Activated T-helper 2 cell treated with anti-CD3 and anti-CD28 coated beads, Interferon-gamma antibody, Interleukin-2, Interleukin-4, amounts not matched to agents 10 μg/mL and 5 μg/mL and 100 μg/mL, durations not matched to agents 14 hours and 24 hours and 36 hours (primary cell): Measurements from ENCODE around the gene MAGI2. TPM values are rescaled to one million over a fixed set of nuclear protein-coding genes. Genes with fewer than 3 reads are reported as not detected.
"Not testable (repeated sequence)": the region's sequence is repeated elsewhere in the genome, so short reads cannot be mapped to it uniquely, and the experiment has no call there.

Source experiments
- DNase-seq: peaks from one replicate; pipeline ENCODE4 v3.0.0; 2021; ENCODE audit warnings: low spot score
- H3K27ac Mint-ChIP-seq: one replicate; pipeline ENCODE4 v1.8.0; 2021; ENCODE audit warnings: mixed read lengths
- H3K27me3 Mint-ChIP-seq: one replicate; pipeline ENCODE4 v1.8.0; 2021; ENCODE audit warnings: low read depth, mixed read lengths
- H3K36me3 Mint-ChIP-seq: one replicate; pipeline ENCODE4 v1.8.0; 2021; ENCODE audit warnings: low read depth, mixed read lengths
- H3K4me1 Mint-ChIP-seq: one replicate; pipeline ENCODE4 v1.8.0; 2021; ENCODE audit warnings: low read depth, mixed read lengths
- H3K4me3 Mint-ChIP-seq: one replicate; pipeline ENCODE4 v1.8.0; 2021; ENCODE audit warnings: low read depth, mild to moderate bottlenecking, moderate library complexity, mixed read lengths
- H3K9me3 Mint-ChIP-seq: one replicate; pipeline ENCODE4 v1.8.0; 2021; ENCODE audit warnings: mixed read lengths
- intact Hi-C: fragments of 100-400 bp; cut with micrococcal nuclease; formaldehyde crosslinking; loops from one replicate; pipeline ENCODE4 v1.15.1; 2023
- total RNA-seq: library from RNA; stranded (reverse); gene quantifications from 2 replicates; pipeline ENCODE4 v1.2.3, GENCODE V29; 2022

Gene MAGI2
- total RNA-seq, 1 donor from 2014 or later: 0.21 TPM

- Mint-ChIP-seq H3K9me3 (no peaks in the 10 kb centered on the region), H3K27ac (no peak overlapping the region), H3K4me3 (no peak overlapping the region), H3K36me3 (no peaks in the 10 kb centered on the region), H3K4me1 (no peaks in the 10 kb centered on the region), H3K27me3 (no peaks in the 10 kb centered on the region)
- intact Hi-C loops: no loop called here
- no peak for DNase-seq
Measured at GRCh38 chr7:79008786-79009185, 444.7 kb downstream of the MAGI2 start.

DNA sequence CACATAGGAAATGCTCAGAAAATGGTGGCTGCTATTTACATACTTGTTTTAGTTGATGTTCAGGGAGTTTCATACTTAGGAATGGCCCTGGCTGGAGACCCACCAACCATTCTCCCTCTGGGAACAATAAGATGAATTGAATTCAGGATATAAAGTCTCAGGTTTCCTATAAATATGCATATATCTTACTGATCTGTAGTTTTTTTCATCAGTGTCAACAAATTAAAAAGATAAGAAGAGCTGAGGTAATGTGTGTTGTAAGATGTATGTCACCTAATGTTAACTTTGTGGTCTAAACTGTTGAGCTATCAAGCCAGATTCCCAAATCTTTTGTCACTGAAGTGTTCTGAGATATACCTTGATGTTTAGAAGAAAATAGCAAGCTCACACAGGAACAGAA, 457.5 kb downstream of the MAGI2 start:
- no peaks in the 10 kb centered on the region for H3K36me3 Mint-ChIP-seq
- no peak overlapping the region for H3K27ac Mint-ChIP-seq
- H3K4me1 Mint-ChIP-seq: no peaks in the 10 kb centered on the region
- DNase-seq: no peak
- no peak overlapping the region for H3K4me3 Mint-ChIP-seq
- no peaks in the 10 kb centered on the region for H3K27me3 Mint-ChIP-seq
- intact Hi-C loops: no loop called here
- H3K9me3 Mint-ChIP-seq: peaks cover 10% of the 10 kb centered on the region

GRCh38 chr7:78993341-78993740, 460.1 kb downstream of the MAGI2 start:
- Mint-ChIP-seq H3K4me1 (no peaks in the 10 kb centered on the region), H3K27ac (no peak overlapping the region), H3K4me3 (no peak overlapping the region), H3K27me3 (no peaks in the 10 kb centered on the region), H3K9me3 (peaks cover 10% of the 10 kb centered on the region), H3K36me3 (no peaks in the 10 kb centered on the region)
- intact Hi-C loops: no loop called here
- no peak for DNase-seq

DNA sequence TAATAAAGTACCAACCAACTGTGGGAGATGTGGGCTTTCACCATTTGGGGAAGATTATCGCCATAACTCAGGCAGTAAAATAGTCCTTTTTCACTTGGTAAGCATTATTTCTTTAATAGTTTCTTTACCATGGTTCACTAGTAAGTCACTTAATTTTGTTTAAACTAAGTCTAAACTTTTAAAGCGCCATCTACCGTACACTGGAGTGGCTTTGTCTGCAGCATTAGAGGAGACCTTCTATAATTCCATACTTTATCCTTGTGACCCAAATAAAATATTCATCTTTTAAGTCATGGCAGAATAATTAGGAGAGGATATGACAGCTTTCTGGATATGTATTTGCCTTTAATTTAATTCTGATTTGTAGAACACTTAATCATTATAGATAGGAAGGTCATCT, 468.0 kb downstream of the MAGI2 start:
- Mint-ChIP-seq H3K9me3 (peaks cover 7% of the 10 kb centered on the region), H3K36me3 (no peaks in the 10 kb centered on the region), H3K4me1 (no peaks in the 10 kb centered on the region), H3K4me3 (no peak overlapping the region), H3K27ac (no peak overlapping the region), H3K27me3 (no peaks in the 10 kb centered on the region)
- intact Hi-C loops: no loop called here
- DNase-seq: no peak

GRCh38 chr7:78983483-78983882, 470.0 kb downstream of the MAGI2 start:
- peaks cover 7% of the 10 kb centered on the region for H3K9me3 Mint-ChIP-seq
- no peak for DNase-seq
- no peak overlapping the region for H3K27ac Mint-ChIP-seq
- no peaks in the 10 kb centered on the region for H3K4me1 Mint-ChIP-seq
- intact Hi-C loops: no loop called here
- H3K4me3 Mint-ChIP-seq: no peak overlapping the region
- H3K36me3 Mint-ChIP-seq: no peaks in the 10 kb centered on the region
- no peaks in the 10 kb centered on the region for H3K27me3 Mint-ChIP-seq

DNA sequence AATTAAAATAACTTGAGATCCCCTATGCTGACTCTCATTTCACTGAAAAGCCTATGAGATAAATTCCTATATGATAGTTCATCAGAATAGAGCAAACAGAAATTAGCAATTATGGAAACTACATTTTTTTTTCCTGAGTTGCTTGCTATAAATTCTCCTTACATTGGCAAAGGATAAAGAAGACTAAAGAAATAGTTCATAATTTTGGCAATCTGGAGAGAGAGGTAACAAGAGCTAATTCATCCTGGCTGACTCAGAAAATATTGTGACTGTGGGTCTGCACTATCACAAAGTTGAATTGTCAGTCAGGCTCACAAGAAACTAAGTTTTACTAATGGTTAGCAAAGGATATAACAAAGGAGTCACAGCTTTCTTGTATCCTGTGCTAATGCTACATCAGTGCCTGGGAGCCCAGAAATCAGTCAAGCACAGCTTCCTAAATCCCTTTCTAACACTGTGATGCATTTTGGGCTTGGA, 483.0 kb downstream of the MAGI2 start:
- no peak overlapping the region for H3K27ac Mint-ChIP-seq

DNA sequence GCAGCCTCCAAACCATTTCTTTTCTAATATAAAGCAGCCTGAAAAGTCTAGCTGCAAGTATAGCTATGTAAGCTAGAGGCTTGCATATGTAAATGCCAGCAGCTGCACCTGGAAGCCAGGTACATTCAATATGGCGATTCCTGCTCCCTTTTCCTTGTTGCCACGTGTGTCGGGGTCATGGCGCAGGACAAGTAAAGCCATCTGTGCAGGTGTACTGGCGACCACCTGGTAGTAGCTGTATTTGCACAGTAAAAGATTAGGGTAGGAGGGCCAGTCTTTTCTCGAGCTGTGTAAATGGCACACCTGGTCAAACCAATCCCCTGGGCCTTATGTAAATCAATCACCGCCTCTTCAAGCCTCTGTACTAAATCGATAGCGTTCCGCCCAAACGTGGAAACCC, 484.5 kb downstream of the MAGI2 start:
- H3K4me1 Mint-ChIP-seq: no peaks in the 10 kb centered on the region
- intact Hi-C loops: no loop called here
- no peaks in the 10 kb centered on the region for H3K27me3 Mint-ChIP-seq

More for the DNA sequence above, 483.0 kb downstream of the MAGI2 start:
- no peak overlapping the region for H3K4me3 Mint-ChIP-seq
- H3K36me3 Mint-ChIP-seq: no peaks in the 10 kb centered on the region
- peaks cover 4% of the 10 kb centered on the region for H3K9me3 Mint-ChIP-seq
- intact Hi-C loops: no loop called here
- DNase-seq: no peak
- no peaks in the 10 kb centered on the region for H3K4me1 Mint-ChIP-seq
- H3K27me3 Mint-ChIP-seq: no peaks in the 10 kb centered on the region

GRCh38 chr7:78967561-78967960, 485.9 kb downstream of the MAGI2 start:
- not testable (repeated sequence) for H3K36me3 Mint-ChIP-seq

More for the DNA sequence above, 484.5 kb downstream of the MAGI2 start:
- Mint-ChIP-seq H3K9me3 (peaks cover 4% of the 10 kb centered on the region), H3K36me3 (no peaks in the 10 kb centered on the region), H3K4me3 (no peak overlapping the region), H3K27ac (no peak overlapping the region)
- no peak for DNase-seq

DNA sequence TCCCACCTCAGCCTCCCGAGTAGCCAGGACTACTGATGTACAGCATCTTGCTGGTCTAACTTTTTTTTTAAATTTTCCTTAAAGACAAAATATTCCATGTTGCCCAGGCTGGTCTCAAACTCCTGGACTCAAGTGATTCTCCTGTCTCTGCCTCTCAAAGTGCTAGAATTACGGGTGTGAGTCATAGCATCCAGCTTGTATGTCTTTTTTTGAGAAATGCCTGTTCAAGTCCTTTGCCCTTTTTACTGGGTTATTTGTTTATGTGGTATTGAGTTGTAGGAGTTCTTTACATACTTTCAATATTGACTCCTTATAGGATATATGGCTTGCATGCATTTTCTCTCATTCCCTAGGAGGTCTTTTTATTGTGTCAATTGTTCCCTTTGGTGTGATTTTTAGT, 486.4 kb downstream of the MAGI2 start:
- peaks cover 4% of the 10 kb centered on the region for H3K9me3 Mint-ChIP-seq
- no peak overlapping the region for H3K4me3 Mint-ChIP-seq
- intact Hi-C loops: no loop called here
- no peak for DNase-seq
- H3K36me3 Mint-ChIP-seq: no peaks in the 10 kb centered on the region
- no peak overlapping the region for H3K27ac Mint-ChIP-seq
- H3K27me3 Mint-ChIP-seq: no peaks in the 10 kb centered on the region
- H3K4me1 Mint-ChIP-seq: no peaks in the 10 kb centered on the region

More at GRCh38 chr7:78967561-78967960, 485.9 kb downstream of the MAGI2 start:
- DNase-seq, H3K27me3 Mint-ChIP-seq, H3K9me3 Mint-ChIP-seq, intact Hi-C loops, H3K4me1 Mint-ChIP-seq, H3K4me3 Mint-ChIP-seq, H3K27ac Mint-ChIP-seq: not testable (repeated sequence)

GRCh38 chr7:78959477-78959876, 494.0 kb downstream of the MAGI2 start:
- no peak overlapping the region for H3K4me3 Mint-ChIP-seq
- no peak overlapping the region for H3K27ac Mint-ChIP-seq
- no peaks in the 10 kb centered on the region for H3K4me1 Mint-ChIP-seq
- H3K27me3 Mint-ChIP-seq: no peaks in the 10 kb centered on the region
- DNase-seq: no peak
- H3K36me3 Mint-ChIP-seq: no peaks in the 10 kb centered on the region
- intact Hi-C loops: no loop called here
- no peaks in the 10 kb centered on the region for H3K9me3 Mint-ChIP-seq

DNA sequence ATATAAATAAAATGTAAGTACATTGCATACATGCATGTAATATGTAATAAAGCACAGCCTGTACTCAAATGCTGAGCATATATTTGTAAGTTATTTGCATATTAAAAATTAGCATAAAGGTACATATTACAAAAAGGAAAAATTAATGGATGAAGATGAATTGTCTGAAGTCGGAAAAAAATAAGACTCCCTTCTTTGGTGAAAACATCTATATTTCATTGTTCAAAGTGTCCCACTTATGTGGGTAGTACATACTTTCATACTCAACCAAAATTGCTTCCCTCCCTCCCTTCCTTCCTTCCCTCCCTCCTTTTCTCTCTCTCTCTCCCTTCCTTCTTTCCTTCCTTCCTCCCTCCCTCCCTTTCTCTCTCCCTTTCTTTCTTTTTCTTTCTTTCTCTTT, 498.1 kb downstream of the MAGI2 start:
- Mint-ChIP-seq H3K4me1 (no peaks in the 10 kb centered on the region), H3K27ac (no peak overlapping the region), H3K27me3 (no peaks in the 10 kb centered on the region), H3K36me3 (no peaks in the 10 kb centered on the region), H3K9me3 (peaks cover 5% of the 10 kb centered on the region), H3K4me3 (no peak overlapping the region)
- intact Hi-C loops: no loop called here
- DNase-seq: no peak

DNA sequence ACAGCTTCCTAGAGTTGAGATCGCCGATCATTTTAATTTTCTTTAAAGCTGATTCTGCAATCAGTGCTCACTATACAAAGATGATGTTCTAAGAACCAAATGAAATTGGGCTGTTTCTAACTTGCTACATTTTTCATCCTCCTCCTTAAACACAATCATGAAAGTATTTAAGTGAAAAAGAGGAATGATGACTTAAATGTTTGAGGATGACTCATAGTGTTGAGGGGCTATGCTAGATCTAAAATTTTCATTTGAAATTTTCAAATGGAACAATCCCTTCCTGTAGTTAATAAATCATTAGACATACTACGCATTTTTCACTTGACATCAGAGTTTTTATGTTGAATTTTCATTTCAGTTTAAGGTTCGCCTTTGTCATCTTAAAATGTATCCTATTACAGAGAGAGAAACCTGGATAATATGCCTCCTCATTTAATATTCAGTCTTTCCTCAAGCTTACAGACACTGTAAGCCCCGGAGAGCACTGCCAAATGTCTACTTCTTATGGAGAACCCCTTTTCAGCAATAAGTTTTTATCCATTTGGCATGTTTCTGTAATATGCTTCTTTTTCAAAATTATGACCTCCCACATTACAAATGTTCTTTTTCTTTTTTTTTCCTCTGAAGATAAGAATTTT, 499.6 kb downstream of the MAGI2 start:
- Mint-ChIP-seq H3K4me3 (no peak overlapping the region), H3K4me1 (no peaks in the 10 kb centered on the region), H3K27me3 (no peaks in the 10 kb centered on the region), H3K27ac (no peak overlapping the region), H3K36me3 (no peaks in the 10 kb centered on the region), H3K9me3 (peaks cover 5% of the 10 kb centered on the region)
- no peak for DNase-seq
- intact Hi-C loops: no loop called here

DNA sequence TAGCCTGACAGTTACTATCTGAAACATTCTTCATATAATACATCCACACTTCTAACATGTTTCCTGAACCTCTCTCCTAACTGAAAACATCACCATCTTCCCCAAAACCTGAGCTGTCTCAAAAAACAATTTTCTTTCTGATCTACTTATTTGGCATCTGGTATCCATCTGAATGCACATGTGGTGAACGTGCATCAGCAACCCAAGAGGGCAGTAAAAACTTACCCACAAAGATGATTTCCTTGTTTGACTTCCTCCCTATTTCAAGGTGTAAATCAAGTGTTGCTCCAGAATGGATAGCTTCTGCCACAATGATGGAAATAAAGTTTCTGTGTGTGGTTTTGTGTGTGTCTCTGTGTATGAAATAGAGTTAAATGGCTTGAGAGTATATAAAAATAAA, 500.4 kb downstream of the MAGI2 start:
- no peak overlapping the region for H3K4me3 Mint-ChIP-seq
- H3K27ac Mint-ChIP-seq: no peak overlapping the region
- intact Hi-C loops: no loop called here
- DNase-seq: no peak
- peaks cover 5% of the 10 kb centered on the region for H3K9me3 Mint-ChIP-seq
- no peaks in the 10 kb centered on the region for H3K36me3 Mint-ChIP-seq
- H3K4me1 Mint-ChIP-seq: no peaks in the 10 kb centered on the region
- H3K27me3 Mint-ChIP-seq: no peaks in the 10 kb centered on the region

GRCh38 chr7:78939669-78940068, 513.8 kb downstream of the MAGI2 start:
- H3K27ac Mint-ChIP-seq: no peak overlapping the region
- intact Hi-C loops: no loop called here
- no peaks in the 10 kb centered on the region for H3K36me3 Mint-ChIP-seq
- peaks cover 3% of the 10 kb centered on the region for H3K9me3 Mint-ChIP-seq
- H3K4me1 Mint-ChIP-seq: no peaks in the 10 kb centered on the region
- no peak overlapping the region for H3K4me3 Mint-ChIP-seq
- no peaks in the 10 kb centered on the region for H3K27me3 Mint-ChIP-seq
- DNase-seq: no peak
